Keratinocyte (primary cell): ENCODE data around the gene HSD17B14.

Experiments
- CTCF ChIP-seq, 3 experiments: IDR thresholded peaks in 1 of 3; conservative IDR thresholded peaks in 1 of 3; optimal IDR thresholded peaks in 1 of 3; 2 replicates in 2 of 3; 3 replicates in 1 of 3; pipeline versions ENCODE3 to v1.5.1; 2011; ENCODE audit warnings: low read length in 3 of 3, mild to moderate bottlenecking in 3 of 3, moderate library complexity in 2 of 3, control low read depth in 1 of 3, inconsistent platforms in 1 of 3; ENCODE audit not compliant: insufficient read depth in 2 of 3; ENCODE audit errors: extremely low read depth in 1 of 3
- EZH2 ChIP-seq: IDR thresholded peaks from one replicate; pipeline ENCODE4 v1.6.1; 2012; ENCODE audit warnings: inconsistent platforms, mild to moderate bottlenecking, low read length, moderate library complexity

GRCh38 chr19:48830088-48830487, 6.2 kb downstream of the HSD17B14 start:
- TF ChIP-seq CTCF (optimal IDR thresholded peaks at IDR 0.05 in 1 of 3, IDR thresholded peaks at IDR 0.05 in 1 of 3, conservative IDR thresholded peaks at IDR 0.05 in 1 of 3; ENCODE audit: extremely low read depth in 1 of 3, insufficient read depth in 2 of 3, low read length in 3 of 3), result no peak
- TF ChIP-seq EZH2, result no peak
